Activated CD8-positive, alpha-beta T cell treated with anti-CD3 and anti-CD28 coated beads for 36 hours (primary cell): ENCODE results near the gene IL19. TPM values are rescaled to one million over a fixed set of nuclear protein-coding genes. Genes with fewer than 3 reads are reported as not detected.

Experiments used
- ATAC-seq: fragments of 200-7000 bp; cut with Tn5 transposase; one replicate; pipeline ENCODE4 v1.10.0; 2021; ENCODE audit warnings: mild to moderate bottlenecking, moderate library complexity
- CTCF ChIA-PET: fragments of 350-600 bp; sonication (Branson Sonifier 250); formaldehyde crosslinking; loops from one replicate; lab custom pipeline; 2021; ENCODE audit warnings: antibody characterized with exemption; lab: Charles Lee
- POLR2A ChIA-PET: fragments of 350-600 bp; sonication (Branson Sonifier 250); formaldehyde crosslinking; loops from one replicate; lab custom pipeline; 2021; ENCODE audit warnings: antibody characterized with exemption; lab: Charles Lee
- DNase-seq: peaks from one replicate; pipeline ENCODE4 v3.0.0-alpha.2; 2020
- H3K27ac Mint-ChIP-seq: one replicate; pipeline ENCODE4 v1.8.0; 2021; ENCODE audit warnings: mild to moderate bottlenecking, mixed read lengths
- H3K27me3 Mint-ChIP-seq: one replicate; pipeline ENCODE4 v1.8.0; 2021; ENCODE audit warnings: mixed read lengths
- H3K36me3 Mint-ChIP-seq: one replicate; pipeline ENCODE4 v1.8.0; 2021; ENCODE audit warnings: low read depth, mixed read lengths
- H3K4me1 Mint-ChIP-seq: one replicate; pipeline ENCODE4 v1.8.0; 2021; ENCODE audit warnings: low read depth, mixed read lengths
- H3K4me3 Mint-ChIP-seq: one replicate; pipeline ENCODE4 v1.8.0; 2021; ENCODE audit warnings: mild to moderate bottlenecking, moderate library complexity, mixed read lengths
- H3K9me3 Mint-ChIP-seq: one replicate; pipeline ENCODE4 v1.8.0; 2021; ENCODE audit warnings: mixed read lengths
- intact Hi-C: fragments of 100-400 bp; cut with micrococcal nuclease; formaldehyde crosslinking; loops from one replicate; pipeline ENCODE4 v1.10.0; 2022
- total RNA-seq, 2 experiments: library from RNA; stranded (reverse); gene quantifications; one replicate each; pipeline ENCODE4 v1.2.3, GENCODE V29; 2021
- TF ChIP-seq, protein P1 (sequence below): fragments of 200-600 bp; IDR thresholded peaks from one replicate; pipeline ENCODE4 v1.8.0; 2022; ENCODE audit warnings: antibody characterized with exemption, mild to moderate bottlenecking

IL19 gene
- total RNA-seq, 2 experiments from 2014 or later: not detected

DNA sequence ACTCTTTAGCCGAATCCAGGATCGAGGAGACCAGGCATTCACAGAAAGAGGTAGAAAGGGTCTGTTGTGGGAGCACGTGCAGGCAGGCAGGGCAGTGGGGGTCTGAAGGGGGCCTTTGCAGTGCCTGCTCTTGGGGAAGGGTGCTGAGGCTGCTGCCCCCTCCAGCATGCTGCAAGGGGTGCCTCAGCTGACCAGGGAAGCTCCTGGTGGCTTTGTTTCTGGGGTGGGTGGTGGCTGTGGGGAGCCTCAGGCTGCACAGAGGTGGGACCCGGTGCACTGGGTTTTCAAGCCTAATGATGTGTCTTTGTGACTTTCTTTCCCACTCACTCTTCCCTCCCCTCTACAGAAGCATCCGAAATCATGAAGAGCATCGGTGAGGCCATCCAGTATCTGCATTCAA lies 41.5 kb upstream of the IL19 start:
- peaks cover 18% of the 10 kb centered on the region for H3K36me3 Mint-ChIP-seq
- ChIA-PET CTCF (interaction anchor here (1.6 to 17.0 kb wide), 5 partner anchors 11 to 203 kb away, joined by 6 to 628 read pairs (median 17); partner anchors contain the start of gene IL20), POLR2A (no interaction called here)
- DNase-seq (no peak), ATAC-seq (no peak)
- intact Hi-C loops: no loop called here
- H3K9me3 Mint-ChIP-seq: no peaks in the 10 kb centered on the region
- H3K4me3 Mint-ChIP-seq: no peak overlapping the region
- H3K27ac Mint-ChIP-seq: no peak overlapping the region
- H3K4me1 Mint-ChIP-seq: peaks cover 43% of the 10 kb centered on the region
- no peaks in the 10 kb centered on the region for H3K27me3 Mint-ChIP-seq
- TF ChIP-seq, protein P1, sequence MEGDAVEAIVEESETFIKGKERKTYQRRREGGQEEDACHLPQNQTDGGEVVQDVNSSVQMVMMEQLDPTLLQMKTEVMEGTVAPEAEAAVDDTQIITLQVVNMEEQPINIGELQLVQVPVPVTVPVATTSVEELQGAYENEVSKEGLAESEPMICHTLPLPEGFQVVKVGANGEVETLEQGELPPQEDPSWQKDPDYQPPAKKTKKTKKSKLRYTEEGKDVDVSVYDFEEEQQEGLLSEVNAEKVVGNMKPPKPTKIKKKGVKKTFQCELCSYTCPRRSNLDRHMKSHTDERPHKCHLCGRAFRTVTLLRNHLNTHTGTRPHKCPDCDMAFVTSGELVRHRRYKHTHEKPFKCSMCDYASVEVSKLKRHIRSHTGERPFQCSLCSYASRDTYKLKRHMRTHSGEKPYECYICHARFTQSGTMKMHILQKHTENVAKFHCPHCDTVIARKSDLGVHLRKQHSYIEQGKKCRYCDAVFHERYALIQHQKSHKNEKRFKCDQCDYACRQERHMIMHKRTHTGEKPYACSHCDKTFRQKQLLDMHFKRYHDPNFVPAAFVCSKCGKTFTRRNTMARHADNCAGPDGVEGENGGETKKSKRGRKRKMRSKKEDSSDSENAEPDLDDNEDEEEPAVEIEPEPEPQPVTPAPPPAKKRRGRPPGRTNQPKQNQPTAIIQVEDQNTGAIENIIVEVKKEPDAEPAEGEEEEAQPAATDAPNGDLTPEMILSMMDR: no peak

DNA sequence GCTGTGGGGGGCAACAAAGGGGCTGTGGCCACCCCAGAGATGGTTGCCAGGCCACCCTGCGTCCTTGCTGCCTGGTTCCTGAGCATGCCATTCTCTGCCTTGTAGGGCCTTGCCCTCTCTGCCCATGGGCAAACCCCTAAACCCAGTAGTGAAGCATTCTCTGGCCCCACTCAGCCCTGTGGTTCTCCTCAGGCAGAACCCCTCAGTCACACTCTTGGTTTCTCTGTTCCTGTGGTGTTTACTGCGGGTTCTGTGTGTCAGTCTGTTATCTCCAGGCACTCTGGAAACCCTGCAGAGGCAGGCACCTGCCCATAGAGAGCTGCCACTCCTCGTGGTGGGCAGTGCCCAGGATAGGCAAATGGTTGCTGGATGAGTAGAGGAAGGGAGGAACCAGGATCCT lies 41.1 kb upstream of the IL19 start:
- H3K27me3 Mint-ChIP-seq: no peaks in the 10 kb centered on the region
- no peak overlapping the region for H3K4me3 Mint-ChIP-seq
- ATAC-seq (no peak), DNase-seq (no peak)
- peaks cover 43% of the 10 kb centered on the region for H3K4me1 Mint-ChIP-seq
- H3K27ac Mint-ChIP-seq: no peak overlapping the region
- TF ChIP-seq, protein P1: no peak
- H3K9me3 Mint-ChIP-seq: no peaks in the 10 kb centered on the region
- peaks cover 18% of the 10 kb centered on the region for H3K36me3 Mint-ChIP-seq
- POLR2A ChIA-PET: interaction anchor here (1.1 kb wide), 1 partner anchor 56 kb away, joined by 3 read pairs; no protein-coding TSS in a partner anchor
- intact Hi-C loops: no loop called here
- CTCF ChIA-PET: interaction anchor here (1.0 to 17.0 kb wide), 6 partner anchors 65 to 203 kb away, joined by 4 to 628 read pairs (median 12); partner anchors contain the start of gene IL20

- intact Hi-C loops: no loop called here
- no peak overlapping the region for H3K4me3 Mint-ChIP-seq
- peaks cover 47% of the 10 kb centered on the region for H3K4me1 Mint-ChIP-seq
- POLR2A ChIA-PET: no interaction called here
- CTCF ChIA-PET: interaction anchor here (1.1 to 17.0 kb wide), 3 partner anchors 34 to 180 kb away, joined by 3 to 628 read pairs (median 81); no protein-coding TSS in a partner anchor
- ATAC-seq (no peak), DNase-seq (no peak)
- H3K9me3 Mint-ChIP-seq: no peaks in the 10 kb centered on the region
- H3K36me3 Mint-ChIP-seq: peaks cover 19% of the 10 kb centered on the region
- no peak overlapping the region for H3K27ac Mint-ChIP-seq
- no peaks in the 10 kb centered on the region for H3K27me3 Mint-ChIP-seq
- TF ChIP-seq, protein P1: no peak
Observed at GRCh38 chr1:206732508-206732907, 38.1 kb upstream of the IL19 start.

DNA sequence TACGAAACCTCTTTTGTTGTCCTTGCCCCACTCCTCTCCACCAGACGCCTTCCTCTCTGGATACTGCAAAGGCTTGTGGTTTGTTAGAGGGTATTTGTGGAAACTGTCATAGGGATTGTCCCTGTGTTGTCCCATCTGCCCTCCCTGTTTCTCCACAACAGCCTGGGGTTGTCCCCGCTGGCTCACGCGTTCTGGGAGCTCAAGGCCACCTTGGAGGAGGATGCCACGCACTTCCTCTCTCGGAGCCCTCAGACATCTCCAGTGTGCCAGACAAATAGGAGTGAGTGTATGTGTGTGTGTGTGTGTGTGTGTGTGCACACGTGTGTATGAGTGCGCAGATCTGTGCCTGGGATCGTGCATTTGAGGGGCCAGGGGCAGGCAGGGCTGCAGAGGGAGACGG lies 37.6 kb upstream of the IL19 start:
- TF ChIP-seq, protein P1: no peak
- POLR2A ChIA-PET: no interaction called here

DNA sequence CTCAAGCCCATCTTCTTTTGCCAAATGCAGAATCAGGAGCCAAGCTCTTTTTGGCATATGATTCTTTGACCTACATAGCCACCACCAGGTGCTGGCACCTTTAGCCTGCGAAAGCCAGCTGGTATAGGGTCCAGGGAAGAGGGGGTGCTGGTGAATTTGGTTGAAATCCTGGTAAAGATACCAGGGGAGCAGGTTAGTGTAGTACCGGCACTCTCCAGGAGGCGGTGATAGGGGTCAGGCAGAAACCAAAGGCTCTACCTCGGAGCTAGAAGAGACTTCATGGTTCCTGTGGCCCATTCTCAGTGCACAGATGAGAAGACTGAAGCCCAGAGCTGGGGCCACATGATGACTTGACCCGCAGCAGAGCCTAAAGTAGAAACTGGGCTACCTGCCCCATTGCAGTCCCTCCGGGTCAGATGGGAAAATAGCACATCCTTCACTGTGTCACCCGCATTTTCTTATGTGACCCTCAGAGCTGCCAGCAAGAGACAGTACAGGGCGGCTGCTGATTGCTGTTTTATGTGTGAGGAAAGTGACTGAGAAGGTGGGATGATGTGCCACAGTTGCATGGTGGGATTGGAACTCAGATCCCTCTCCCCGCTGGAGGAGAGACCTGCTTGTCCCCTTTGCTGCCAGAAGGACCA lies 36.0 kb upstream of the IL19 start:
- H3K36me3 Mint-ChIP-seq: peaks cover 15% of the 10 kb centered on the region
- peak; percentile 48 for ATAC-seq
- peak; percentile 80 for DNase-seq
- CTCF ChIA-PET: interaction anchor here (0.6 to 17.0 kb wide), 64 partner anchors 9 to 341 kb away, joined by 3 to 628 read pairs (median 6); partner anchors contain the start of genes DYRK3, EIF2D, FCMR and IKBKE
- peak overlapping the region; percentile 22 for H3K27ac Mint-ChIP-seq
- TF ChIP-seq, protein P1: peak; percentile 93
- no peaks in the 10 kb centered on the region for H3K27me3 Mint-ChIP-seq
- no peak overlapping the region for H3K4me3 Mint-ChIP-seq
- H3K4me1 Mint-ChIP-seq: peaks cover 64% of the 10 kb centered on the region
- H3K9me3 Mint-ChIP-seq: no peaks in the 10 kb centered on the region
- POLR2A ChIA-PET: interaction anchor here (0.7 to 2.8 kb wide), 7 partner anchors 10 to 178 kb away, joined by 3 to 19 read pairs (median 4); no protein-coding TSS in a partner anchor
- intact Hi-C loops: loop anchor here (5.0 kb wide), 2 partner anchors 53 to 178 kb away; no protein-coding TSS in a partner anchor

More for the DNA sequence above, 37.6 kb upstream of the IL19 start:
- Mint-ChIP-seq H3K36me3 (peaks cover 19% of the 10 kb centered on the region), H3K27ac (no peak overlapping the region), H3K4me3 (no peak overlapping the region), H3K27me3 (no peaks in the 10 kb centered on the region), H3K4me1 (peaks cover 52% of the 10 kb centered on the region), H3K9me3 (no peaks in the 10 kb centered on the region)
- ATAC-seq (no peak), DNase-seq (no peak)
- intact Hi-C loops: no loop called here
- CTCF ChIA-PET: interaction anchor here (0.8 to 17.0 kb wide), 8 partner anchors 12 to 248 kb away, joined by 3 to 628 read pairs (median 16); no protein-coding TSS in a partner anchor
